Measurements from ENCODE around the gene LEMD3. TPM values are rescaled to one million over a fixed set of nuclear protein-coding genes. Genes with fewer than 3 reads are reported as not detected.
A peak's percentile ranks its signal among the peaks of the same experiment; 100 is the strongest.

Gene LEMD3
- total RNA-seq, 1 donor from 2014 or later, result 27.2 TPM

DNA sequence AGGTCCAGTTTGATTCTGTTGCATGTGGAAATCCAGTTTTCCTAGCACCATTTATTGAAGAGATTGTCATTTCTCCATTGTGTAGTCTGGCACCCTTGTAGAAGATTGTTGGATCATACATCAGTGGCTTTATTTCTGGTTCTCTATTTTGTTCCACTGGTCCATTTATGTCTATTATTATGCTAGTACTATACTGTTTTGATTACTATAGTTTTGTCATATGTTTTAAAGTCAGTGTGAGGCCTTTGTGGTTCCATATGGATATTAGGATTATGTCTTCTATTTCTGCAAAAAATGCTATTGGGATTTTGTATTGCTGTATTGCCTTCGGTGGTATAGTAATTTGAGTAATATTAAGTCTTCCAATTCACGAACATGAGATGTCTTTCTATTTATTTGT is 51.4 kb downstream of the LEMD3 start:
- no peaks in the 10 kb centered on the region for H3K27me3 Mint-ChIP-seq (ENCODE audit: unreplicated experiment)
- no peak overlapping the region for H3K4me3 Mint-ChIP-seq (ENCODE audit: unreplicated experiment)
- H3K36me3 Mint-ChIP-seq (ENCODE audit: unreplicated experiment), result peaks cover 56% of the 10 kb centered on the region
- no peak for DNase-seq (ENCODE audit: extremely low spot score, unreplicated experiment)
- H3K9me3 Mint-ChIP-seq (ENCODE audit: unreplicated experiment), result peaks cover 43% of the 10 kb centered on the region
- no peak overlapping the region for H3K27ac Mint-ChIP-seq (ENCODE audit: unreplicated experiment)
- TF ChIP-seq, protein P1, sequence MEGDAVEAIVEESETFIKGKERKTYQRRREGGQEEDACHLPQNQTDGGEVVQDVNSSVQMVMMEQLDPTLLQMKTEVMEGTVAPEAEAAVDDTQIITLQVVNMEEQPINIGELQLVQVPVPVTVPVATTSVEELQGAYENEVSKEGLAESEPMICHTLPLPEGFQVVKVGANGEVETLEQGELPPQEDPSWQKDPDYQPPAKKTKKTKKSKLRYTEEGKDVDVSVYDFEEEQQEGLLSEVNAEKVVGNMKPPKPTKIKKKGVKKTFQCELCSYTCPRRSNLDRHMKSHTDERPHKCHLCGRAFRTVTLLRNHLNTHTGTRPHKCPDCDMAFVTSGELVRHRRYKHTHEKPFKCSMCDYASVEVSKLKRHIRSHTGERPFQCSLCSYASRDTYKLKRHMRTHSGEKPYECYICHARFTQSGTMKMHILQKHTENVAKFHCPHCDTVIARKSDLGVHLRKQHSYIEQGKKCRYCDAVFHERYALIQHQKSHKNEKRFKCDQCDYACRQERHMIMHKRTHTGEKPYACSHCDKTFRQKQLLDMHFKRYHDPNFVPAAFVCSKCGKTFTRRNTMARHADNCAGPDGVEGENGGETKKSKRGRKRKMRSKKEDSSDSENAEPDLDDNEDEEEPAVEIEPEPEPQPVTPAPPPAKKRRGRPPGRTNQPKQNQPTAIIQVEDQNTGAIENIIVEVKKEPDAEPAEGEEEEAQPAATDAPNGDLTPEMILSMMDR (IDR thresholded peaks at IDR 0.05), result no peak
- no peaks in the 10 kb centered on the region for H3K4me1 Mint-ChIP-seq (ENCODE audit: unreplicated experiment)

DNA sequence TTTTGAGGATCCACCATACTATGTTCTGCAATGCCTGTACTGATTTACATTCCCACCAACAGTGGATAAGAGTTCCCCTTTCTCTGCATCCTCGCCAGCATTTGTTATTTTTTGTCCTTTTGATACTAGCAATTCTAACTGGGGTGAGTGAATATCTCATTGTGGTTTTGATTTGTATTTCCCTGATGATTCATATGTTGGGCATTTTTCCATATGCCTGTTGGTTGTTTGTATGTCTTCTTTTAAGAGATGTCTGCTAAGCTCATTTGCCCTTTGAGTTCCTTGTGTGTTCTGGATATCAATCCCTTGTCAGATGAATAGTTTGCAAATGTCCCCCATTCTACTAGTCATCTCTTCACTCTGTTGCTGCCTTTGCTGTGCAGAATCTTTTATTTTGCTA is 60.1 kb downstream of the LEMD3 start:
- Mint-ChIP-seq H3K9me3 (ENCODE audit: unreplicated experiment) (peaks cover 25% of the 10 kb centered on the region), H3K36me3 (ENCODE audit: unreplicated experiment) (peaks cover 37% of the 10 kb centered on the region), H3K4me3 (ENCODE audit: unreplicated experiment) (no peak overlapping the region), H3K27ac (ENCODE audit: unreplicated experiment) (peak overlapping the region; percentile 40), H3K4me1 (ENCODE audit: unreplicated experiment) (peaks cover 13% of the 10 kb centered on the region), H3K27me3 (ENCODE audit: unreplicated experiment) (no peaks in the 10 kb centered on the region)
- TF ChIP-seq, protein P1 (IDR thresholded peaks at IDR 0.05), result no peak
- DNase-seq (ENCODE audit: extremely low spot score, unreplicated experiment), result no peak

- no peak overlapping the region for H3K4me3 Mint-ChIP-seq (ENCODE audit: unreplicated experiment)
- H3K27me3 Mint-ChIP-seq (ENCODE audit: unreplicated experiment), result no peaks in the 10 kb centered on the region
- H3K27ac Mint-ChIP-seq (ENCODE audit: unreplicated experiment), result no peak overlapping the region
- H3K9me3 Mint-ChIP-seq (ENCODE audit: unreplicated experiment), result peaks cover 18% of the 10 kb centered on the region
- TF ChIP-seq, protein P1 (IDR thresholded peaks at IDR 0.05), result peak; percentile 56
- peaks cover 13% of the 10 kb centered on the region for H3K4me1 Mint-ChIP-seq (ENCODE audit: unreplicated experiment)
- peaks cover 20% of the 10 kb centered on the region for H3K36me3 Mint-ChIP-seq (ENCODE audit: unreplicated experiment)
- no peak for DNase-seq (ENCODE audit: extremely low spot score, unreplicated experiment)
Measured at GRCh38 chr12:65232476-65233077, 63.2 kb downstream of the LEMD3 start.

- TF ChIP-seq, protein P1 (IDR thresholded peaks at IDR 0.05), result no peak
- Mint-ChIP-seq H3K9me3 (ENCODE audit: unreplicated experiment) (no peaks in the 10 kb centered on the region), H3K4me3 (ENCODE audit: unreplicated experiment) (no peak overlapping the region), H3K4me1 (ENCODE audit: unreplicated experiment) (peaks cover 4% of the 10 kb centered on the region), H3K27ac (ENCODE audit: unreplicated experiment) (no peak overlapping the region), H3K36me3 (ENCODE audit: unreplicated experiment) (peaks cover 13% of the 10 kb centered on the region), H3K27me3 (ENCODE audit: unreplicated experiment) (no peaks in the 10 kb centered on the region)
- no peak for DNase-seq (ENCODE audit: extremely low spot score, unreplicated experiment)
Measured at GRCh38 chr12:65237153-65237552, 67.8 kb downstream of the LEMD3 start.

DNA sequence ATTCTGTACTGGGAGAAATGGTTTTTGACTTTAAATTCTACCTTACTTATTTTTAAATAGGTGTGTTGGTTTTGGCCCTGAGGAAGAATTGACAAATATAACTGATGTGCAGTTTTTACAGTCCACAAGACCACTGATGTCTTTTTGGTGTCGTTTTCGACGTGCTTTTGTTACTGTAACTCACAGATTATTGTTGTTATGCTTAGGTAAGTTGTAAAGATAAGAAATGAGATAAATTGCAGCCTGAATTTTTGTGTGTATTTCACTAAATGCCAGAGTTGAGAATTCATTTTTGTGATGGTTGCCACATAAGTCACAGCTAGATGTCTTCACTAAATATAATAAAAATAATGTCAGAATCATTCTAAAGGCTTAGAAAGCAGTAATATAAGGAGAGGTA is 69.2 kb downstream of the LEMD3 start:
- DNase-seq (ENCODE audit: extremely low spot score, unreplicated experiment), result no peak
- Mint-ChIP-seq H3K27me3 (ENCODE audit: unreplicated experiment) (no peaks in the 10 kb centered on the region), H3K9me3 (ENCODE audit: unreplicated experiment) (no peaks in the 10 kb centered on the region), H3K4me3 (ENCODE audit: unreplicated experiment) (no peak overlapping the region), H3K4me1 (ENCODE audit: unreplicated experiment) (no peaks in the 10 kb centered on the region), H3K27ac (ENCODE audit: unreplicated experiment) (no peak overlapping the region), H3K36me3 (ENCODE audit: unreplicated experiment) (peaks cover 26% of the 10 kb centered on the region)
- TF ChIP-seq, protein P1 (IDR thresholded peaks at IDR 0.05), result no peak
